Subcutaneous preadipocyte (primary cell): ENCODE data around the gene EZR. TPM values are rescaled to one million over a fixed set of nuclear protein-coding genes. Genes with fewer than 3 reads are reported as not detected.

Experiments
- small RNA-seq: library from RNA; depleted of rRNA; stranded (forward); fragments of <200 nt; gene quantifications from one replicate; pipeline ENCODE3, GENCODE V24; 2012
- total RNA-seq: library from RNA; depleted of rRNA; stranded (reverse); fragments of >200 nt; gene quantifications from 2 replicates; pipeline ENCODE4 v1.2.3, GENCODE V29; 2012

Gene EZR
- total RNA-seq = 17.3 and 46.1 TPM in 2 replicates

DNA sequence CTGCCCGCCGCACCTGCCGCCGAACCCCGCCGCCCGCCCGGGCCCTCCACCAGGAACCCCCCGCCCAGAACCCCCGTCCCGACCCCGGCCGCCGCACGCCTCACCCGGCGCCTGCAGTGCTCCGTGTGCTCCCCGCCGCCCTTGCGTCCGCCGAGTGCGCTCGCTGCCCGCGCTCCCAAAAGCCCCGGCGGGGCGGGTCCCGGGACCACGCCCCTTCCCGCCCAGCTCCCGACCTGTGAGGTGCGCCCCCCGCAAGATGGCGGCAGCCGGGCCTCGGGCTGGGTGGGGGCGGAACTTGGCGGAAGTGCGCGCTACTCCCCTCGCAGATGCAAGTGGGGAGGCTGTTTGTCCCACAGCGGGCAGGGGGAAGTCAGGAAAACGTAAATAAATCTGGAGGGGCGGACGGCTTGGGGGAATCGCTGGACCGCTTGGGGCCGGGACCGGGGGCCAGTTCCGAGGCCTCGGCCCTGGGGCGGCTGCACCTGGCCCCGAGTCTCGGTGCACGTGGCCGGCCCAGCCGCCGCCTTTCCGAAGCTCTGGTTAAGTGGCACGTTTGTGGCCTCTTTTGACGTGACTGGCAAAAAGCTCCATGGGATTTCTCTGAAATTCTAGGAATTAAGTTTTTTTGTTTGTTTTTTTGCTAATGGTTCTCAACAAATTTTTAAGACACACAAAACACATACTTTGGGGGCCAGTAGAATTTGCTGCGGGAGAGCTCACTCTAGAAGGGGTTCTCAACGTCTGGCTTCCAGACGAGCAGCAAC, at the start of gene EZR:
TSS of gene EZR (minus strand) at position 156 of the 764 bp plus-strand sequence. CDS start 1,275 bp downstream, outside the sequence.

Small RNAs within 50 kb of the gene (small RNA-seq; reads per million reads assigned to genes)
- gene MIR3918 = not detected

Other genes starting within 250 kb of the EZR start
- gene DYNLT1, start 174.6 kb downstream of the EZR start, total RNA-seq = 34.0 and 50.0 TPM in 2 replicates
- 0.37 and 1.6 TPM in 2 replicates for gene SYTL3, start 169.3 kb downstream of the EZR start, total RNA-seq
- gene RSPH3, start 180.8 kb upstream of the EZR start, total RNA-seq = 4.0 and 6.1 TPM in 2 replicates
- gene TAGAP, start 225.6 kb upstream of the EZR start, total RNA-seq = not detected in 2 replicates